ENCODE results near the gene NOM1. TPM values are rescaled to one million over a fixed set of nuclear protein-coding genes. Genes with fewer than 3 reads are reported as not detected.

The NOM1 gene
- total and polyA plus RNA-seq, 2 experiments from 2014 or later: 17.7 to 36.5 TPM

- H3K9me3 Mint-ChIP-seq: no peaks in the 10 kb centered on the region
- no peak for ATAC-seq
Measured at GRCh38 chr7:156988343-156989185, 39.1 kb downstream of the NOM1 start.

GRCh38 chr7:156989766-156990535, 40.4 kb downstream of the NOM1 start:
- H3K27me3 Mint-ChIP-seq (ENCODE audit: insufficient read depth, low read depth, poor library complexity): peaks cover 17% of the 10 kb centered on the region
- TF ChIP-seq ZNF114 (CRISPR knock-in tag; IDR thresholded peaks at IDR 0.05): no peak
- TF ChIP-seq EZH2phosphoT487 (IDR thresholded peaks at IDR 0.05; ENCODE audit: unreplicated experiment): no peak
- TF ChIP-seq EZH2 (IDR thresholded peaks at IDR 0.05; ENCODE audit: low read depth, unreplicated experiment): no peak
- no peak for TF ChIP-seq ZNF462 (CRISPR knock-in tag; IDR thresholded peaks at IDR 0.05)
- peaks cover 6% of the 10 kb centered on the region for H3K27me3 ChIP-seq (ENCODE audit: insufficient read depth)
- no peaks in the 10 kb centered on the region; the same call in 2 of the 3 replicates for H3K4me1 Mint-ChIP-seq
- no peak overlapping the region for H3K4me3 ChIP-seq
- H3F3A ChIP-seq (replicated peaks; ENCODE audit: low read depth): no peaks in the 10 kb centered on the region
- no peaks in the 10 kb centered on the region; the same call in 1 of the 2 replicates for H4K20me1 ChIP-seq (replicated peaks; ENCODE audit: insufficient read depth)
- DNase-seq (ENCODE audit: low spot score) (no peak), ATAC-seq (no peak)
- H3K36me3 Mint-ChIP-seq (ENCODE audit: low read depth): no peaks in the 10 kb centered on the region
- no peaks in the 10 kb centered on the region for H3K9me3 Mint-ChIP-seq
- no peaks in the 10 kb centered on the region for H3K9me2 ChIP-seq (ENCODE audit: insufficient read depth)
- no peaks in the 10 kb centered on the region; the same call in 1 of the 2 replicates for H3K4me1 ChIP-seq (ENCODE audit: insufficient read depth)
- H3K4me3 Mint-ChIP-seq: no peak overlapping the region
- no peak overlapping the region for H3K27ac ChIP-seq (ENCODE audit: low read depth)
- no peak overlapping the region for H3K27ac Mint-ChIP-seq
- H3K79me2 ChIP-seq (replicated peaks; ENCODE audit: insufficient read depth): no peaks in the 10 kb centered on the region
- H2AFZ ChIP-seq: no peak overlapping the region
- no peaks in the 10 kb centered on the region for H3K36me3 ChIP-seq (ENCODE audit: insufficient read depth)
- H3K4me2 ChIP-seq: no peak overlapping the region

More at GRCh38 chr7:156988343-156989185, 39.1 kb downstream of the NOM1 start:
- H4K20me1 ChIP-seq (replicated peaks; ENCODE audit: insufficient read depth): no peaks in the 10 kb centered on the region; the same call in 1 of the 2 replicates
- H3K27me3 ChIP-seq (ENCODE audit: insufficient read depth): peaks cover 2% of the 10 kb centered on the region
- DNase-seq (ENCODE audit: low spot score): no peak
- Mint-ChIP-seq H3K4me3 (no peak overlapping the region), H3K36me3 (ENCODE audit: low read depth) (no peaks in the 10 kb centered on the region), H3K27me3 (ENCODE audit: insufficient read depth, low read depth, poor library complexity) (peaks cover 8% of the 10 kb centered on the region), H3K27ac (no peak overlapping the region), H3K4me1 (no peaks in the 10 kb centered on the region; the same call in 2 of the 3 replicates)
- H3K79me2 ChIP-seq (replicated peaks; ENCODE audit: insufficient read depth): no peaks in the 10 kb centered on the region
- no peak overlapping the region for H3K4me3 ChIP-seq
- no peaks in the 10 kb centered on the region for H3K36me3 ChIP-seq (ENCODE audit: insufficient read depth)
- 0 out of 2 replicates have a peak, but pooled peaks cover 7% of the 10 kb centered on the region for H3F3A ChIP-seq (replicated peaks; ENCODE audit: low read depth)
- H3K4me1 ChIP-seq (ENCODE audit: insufficient read depth): no peaks in the 10 kb centered on the region; the same call in 1 of the 2 replicates
- H3K4me2 ChIP-seq: no peak overlapping the region
- no peak overlapping the region for H2AFZ ChIP-seq
- TF ChIP-seq ZNF331 (CRISPR knock-in tag; IDR thresholded peaks at IDR 0.05; ENCODE audit: low read depth) (no peak), CTCF (conservative IDR thresholded peaks at IDR 0.05; ENCODE audit: low read depth in 2 of 2) (no peak), EZH2phosphoT487 (IDR thresholded peaks at IDR 0.05; ENCODE audit: unreplicated experiment) (no peak)
- H3K27ac ChIP-seq (ENCODE audit: low read depth): no peak overlapping the region
- H3K9me2 ChIP-seq (ENCODE audit: insufficient read depth): no peaks in the 10 kb centered on the region

All from GM23338 (cell line).